Endodermal cell (in vitro differentiated cells): ENCODE measurements around the gene SLC15A3. TPM values are rescaled to one million over a fixed set of nuclear protein-coding genes. Genes with fewer than 3 reads are reported as not detected.

ENCODE experiments used
- DNase-seq: peaks from one replicate; pipeline ENCODE4 v3.0.0-alpha.2; 2017
- H3K27ac ChIP-seq: 2 replicates; pipeline ENCODE4 v1.5.1; 2013; ENCODE audit warnings: mild to moderate bottlenecking, low read depth, low read length, moderate library complexity
- H3K27me3 ChIP-seq: 2 replicates; pipeline ENCODE4 v1.6.1; 2013; ENCODE audit warnings: mild to moderate bottlenecking, low read length, moderate library complexity; ENCODE audit not compliant: insufficient read depth, control insufficient read depth, poor library complexity, severe bottlenecking
- H3K36me3 ChIP-seq: 2 replicates; pipeline ENCODE4 v1.7.0; 2013; ENCODE audit warnings: mild to moderate bottlenecking, low read length, moderate library complexity; ENCODE audit not compliant: control insufficient read depth, insufficient read depth
- H3K4me1 ChIP-seq: one replicate; pipeline ENCODE4 v1.7.0; 2013; ENCODE audit warnings: low read length; ENCODE audit not compliant: control insufficient read depth, insufficient read depth
- H3K4me3 ChIP-seq: 2 replicates; pipeline ENCODE4 v1.5.1; 2013; ENCODE audit warnings: mild to moderate bottlenecking, low read length, moderate library complexity
- H3K9ac ChIP-seq: 2 replicates; pipeline ENCODE4 v1.6.1; 2013; ENCODE audit warnings: mild to moderate bottlenecking, low read length, moderate library complexity; ENCODE audit not compliant: poor library complexity, severe bottlenecking; ENCODE audit errors: extremely low read depth
- H3K9me3 ChIP-seq: 2 replicates; pipeline ENCODE4 v1.6.1; 2013; ENCODE audit warnings: mild to moderate bottlenecking, low read length, moderate library complexity; ENCODE audit not compliant: control insufficient read depth
- H3K27ac Mint-ChIP-seq: 2 replicates; pipeline ENCODE4 v1.8.0; 2020; ENCODE audit warnings: mixed read lengths
- H3K27me3 Mint-ChIP-seq: 2 replicates; pipeline ENCODE4 v1.8.0; 2021; ENCODE audit warnings: mild to moderate bottlenecking, mixed read lengths; ENCODE audit not compliant: insufficient read depth
- H3K36me3 Mint-ChIP-seq: 2 replicates; pipeline ENCODE4 v1.8.0; 2020; ENCODE audit warnings: low read depth, mixed read lengths
- H3K4me1 Mint-ChIP-seq: 2 replicates; pipeline ENCODE4 v1.8.0; 2020; ENCODE audit warnings: mixed read lengths
- H3K4me3 Mint-ChIP-seq: 2 replicates; pipeline ENCODE4 v1.8.0; 2020; ENCODE audit warnings: mild to moderate bottlenecking, moderate library complexity, mixed read lengths
- H3K9me3 Mint-ChIP-seq: 2 replicates; pipeline ENCODE4 v1.8.0; 2020; ENCODE audit warnings: mild to moderate bottlenecking, mixed read lengths
- CTCF ChIP-seq: fragments of 200-600 bp; sonication (generic); conservative IDR thresholded peaks from 2 replicates; pipeline ENCODE4 v1.5.0; 2021; ENCODE audit warnings: antibody characterized with exemption, mild to moderate bottlenecking
- WGBS, 2 experiments: methylation state at CpG; one replicate each; pipeline versions ENCODE4 v1.1.5 to v1.1.7; 2013; ENCODE audit warnings: missing lambda C conversion rate in 2 of 2, mixed read lengths in 1 of 2; ENCODE audit not compliant: insufficient coverage in 1 of 2, insufficient read length in 1 of 2; 5-methylcytosine and 5-hydroxymethylcytosine counted together
- total RNA-seq, 2 donors: library from RNA; stranded (reverse); fragmentation: NEBNext Ultra II Directional in 1 of 2; extraction: Animal tissue kit (Norgen Biotek cat#: 25700) in 1 of 2; gene quantifications; 2 replicates in 1 of 2; 3 replicates in 1 of 2; pipeline ENCODE4 v1.2.1, GENCODE V29; 2021

The SLC15A3 gene
- total RNA-seq, 2 donors from 2014 or later = 1.4 to 1.6 TPM

- 94 to 95% methylated on average over 6 to 7 of the region's 7 CpGs for WGBS, 2 experiments
- H3K27ac ChIP-seq = no peak overlapping the region
- no peaks in the 10 kb centered on the region for H3K27me3 Mint-ChIP-seq
- H3K36me3 ChIP-seq = no peaks in the 10 kb centered on the region
- no peaks in the 10 kb centered on the region for H3K9me3 Mint-ChIP-seq
- H3K9ac ChIP-seq = no peak overlapping the region
- no peaks in the 10 kb centered on the region for H3K4me1 ChIP-seq
- TF ChIP-seq CTCF = no peak
- H3K27ac Mint-ChIP-seq = no peak overlapping the region
- H3K4me1 Mint-ChIP-seq = peaks cover 2% of the 10 kb centered on the region
- DNase-seq = no peak
- no peak overlapping the region for H3K4me3 ChIP-seq
- no peaks in the 10 kb centered on the region for H3K9me3 ChIP-seq
- H3K36me3 Mint-ChIP-seq = peaks cover 6% of the 10 kb centered on the region
- no peaks in the 10 kb centered on the region for H3K27me3 ChIP-seq
- H3K4me3 Mint-ChIP-seq = no peak overlapping the region
Observed at GRCh38 chr11:60939301-60939700, 12.7 kb downstream of the SLC15A3 start.

- Histone ChIP-seq H3K9ac (no peak overlapping the region), H3K27ac (peak overlapping the region; percentile 44), H3K4me3 (no peak overlapping the region), H3K9me3 (no peaks in the 10 kb centered on the region), H3K4me1 (no peaks in the 10 kb centered on the region), H3K36me3 (no peaks in the 10 kb centered on the region), H3K27me3 (no peaks in the 10 kb centered on the region)
- WGBS, 2 experiments = 80 to 84% methylated on average over 9 of the region's 9 CpGs
- Mint-ChIP-seq H3K9me3 (no peaks in the 10 kb centered on the region), H3K27ac (no peak overlapping the region), H3K4me1 (peaks cover 2% of the 10 kb centered on the region), H3K36me3 (peaks cover 11% of the 10 kb centered on the region), H3K4me3 (no peak overlapping the region), H3K27me3 (no peaks in the 10 kb centered on the region)
- no peak for TF ChIP-seq CTCF
- DNase-seq = no peak
Observed at GRCh38 chr11:60938500-60938899, 13.5 kb downstream of the SLC15A3 start.

- Histone ChIP-seq H3K4me3 (no peak overlapping the region), H3K27me3 (no peaks in the 10 kb centered on the region), H3K9ac (no peak overlapping the region), H3K27ac (no peak overlapping the region), H3K9me3 (no peaks in the 10 kb centered on the region), H3K4me1 (no peaks in the 10 kb centered on the region), H3K36me3 (no peaks in the 10 kb centered on the region)
- Mint-ChIP-seq H3K9me3 (no peaks in the 10 kb centered on the region), H3K4me1 (peaks cover 2% of the 10 kb centered on the region), H3K36me3 (peaks cover 11% of the 10 kb centered on the region), H3K27ac (no peak overlapping the region), H3K4me3 (no peak overlapping the region), H3K27me3 (no peaks in the 10 kb centered on the region)
- whole genome bisulfite sequencing, 2 experiments = 93 to 95% methylated on average over 6 to 8 of the region's 8 CpGs
- DNase-seq = no peak
- no peak for TF ChIP-seq CTCF
Observed at GRCh38 chr11:60937811-60938210, 14.2 kb downstream of the SLC15A3 start.
